Right cardiac atrium (tissue), 5 donors: ENCODE results near the gene MAML3. TPM values are rescaled to one million over a fixed set of nuclear protein-coding genes. Genes with fewer than 3 reads are reported as not detected.

Experiments used
- ATAC-seq, 2 donors: fragments of 200-7000 bp; cut with Tn5 transposase; one replicate each; pipeline versions ENCODE4 v1.8.0 to v1.9.1; 2020; ENCODE audit warnings: moderate library complexity in 2 of 2, mild to moderate bottlenecking in 1 of 2
- DNase-seq, 3 donors: peaks; one replicate each; pipeline ENCODE4 v3.0.0-alpha.2; 2020
- H3K27ac ChIP-seq: one replicate; pipeline ENCODE4 v1.5.1; 2013; ENCODE audit warnings: mild to moderate bottlenecking, low read length, control low read depth, moderate library complexity
- H3K27me3 ChIP-seq: one replicate; pipeline ENCODE4 v1.6.1; 2013; ENCODE audit not compliant: control insufficient read depth, insufficient read depth
- H3K4me1 ChIP-seq: one replicate; pipeline ENCODE4 v1.6.1; 2013; ENCODE audit warnings: low read length; ENCODE audit not compliant: control insufficient read depth, insufficient read depth
- H3K4me3 ChIP-seq: one replicate; pipeline ENCODE4 v1.5.1; 2013; ENCODE audit warnings: low read length, control low read depth
- H3K9me3 ChIP-seq: one replicate; pipeline ENCODE4 v1.6.1; 2013; ENCODE audit warnings: low read length; ENCODE audit not compliant: control insufficient read depth
- WGBS: extraction: QIAGEN DNeasy Blood & Tissue Kit; methylation state at CpG from one replicate; pipeline ENCODE4 v1.1.7; 2013; 5-methylcytosine and 5-hydroxymethylcytosine counted together
- intact Hi-C, 4 donors: fragments of 100-400 bp; cut with DNase I; formaldehyde crosslinking; loops; one replicate each; pipeline versions ENCODE4 v1.11.0 to v1.14.0; 2022 to 2023
- polyA plus RNA-seq: library from polyadenylated mRNA; stranded (reverse); fragments of 200-250 nt; gene quantifications from one replicate; pipeline ENCODE4 v1.2.3, GENCODE V29; 2013
- total RNA-seq, 4 donors: library from RNA; stranded (reverse); fragmentation: NEBNext Ultra II Directional; extraction: Animal tissue kit (Norgen Biotek cat#: 25700); gene quantifications; one replicate each; pipeline ENCODE4 v1.2.1, GENCODE V29; 2021
- donor health status: healthy with polysubstance abuse.
- donor health status: DM: no; HTN: yes; CAD: no.
- donor health status: DM: no; HTN: no; CAD: no.
- donor health status: DM: no; HTN: yes; CAD: no; lungs with severe emphysema.
- donor health status: DM: yes; HTN: yes; CAD: no.

MAML3 gene
- total and polyA plus RNA-seq, 5 donors: 1.6 to 4.2 (median 3.2) TPM

DNA sequence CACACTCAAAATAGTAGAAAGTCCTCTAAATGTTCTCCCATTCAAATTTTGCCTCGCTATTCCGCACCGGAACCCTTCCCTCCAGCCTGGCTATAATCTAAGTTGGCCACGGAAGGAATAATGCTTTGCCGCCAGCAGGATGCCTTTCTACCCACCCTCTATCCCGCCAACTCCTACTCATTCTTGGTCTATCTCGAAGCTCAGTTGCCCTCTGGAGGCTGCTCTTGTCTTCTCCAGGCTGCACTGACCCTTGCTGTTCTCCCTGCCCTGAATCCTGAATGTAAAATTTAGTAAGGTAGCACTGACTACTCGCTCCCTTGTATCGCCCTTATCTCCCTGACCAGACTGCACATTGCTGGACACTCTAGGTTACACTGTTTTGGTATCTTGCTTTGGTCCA, 275.9 kb downstream of the MAML3 start:
- H3K4me1 ChIP-seq: peaks cover 3% of the 10 kb centered on the region
- no peak overlapping the region for H3K27ac ChIP-seq
- ATAC-seq (peak in 1 of 2 donors; percentile 60), DNase-seq (no peak)
- WGBS: 77% methylated on average over 9 of the region's 9 CpGs
- H3K27me3 ChIP-seq: no peaks in the 10 kb centered on the region
- no peak overlapping the region for H3K4me3 ChIP-seq
- intact Hi-C loops: no loop called here
- H3K9me3 ChIP-seq: no peaks in the 10 kb centered on the region

- Histone ChIP-seq H3K4me3 (no peak overlapping the region), H3K9me3 (no peaks in the 10 kb centered on the region), H3K27ac (no peak overlapping the region), H3K4me1 (peaks cover 3% of the 10 kb centered on the region), H3K27me3 (no peaks in the 10 kb centered on the region)
- peak in 1 of 3 donors; percentile 12 for DNase-seq
- peak; percentile 55 to 76 for ATAC-seq
- intact Hi-C loops: no loop called here
- WGBS: 67% methylated on average over 5 of the region's 5 CpGs
Measured at GRCh38 chr4:139876337-139876941, 277.5 kb downstream of the MAML3 start.

DNA sequence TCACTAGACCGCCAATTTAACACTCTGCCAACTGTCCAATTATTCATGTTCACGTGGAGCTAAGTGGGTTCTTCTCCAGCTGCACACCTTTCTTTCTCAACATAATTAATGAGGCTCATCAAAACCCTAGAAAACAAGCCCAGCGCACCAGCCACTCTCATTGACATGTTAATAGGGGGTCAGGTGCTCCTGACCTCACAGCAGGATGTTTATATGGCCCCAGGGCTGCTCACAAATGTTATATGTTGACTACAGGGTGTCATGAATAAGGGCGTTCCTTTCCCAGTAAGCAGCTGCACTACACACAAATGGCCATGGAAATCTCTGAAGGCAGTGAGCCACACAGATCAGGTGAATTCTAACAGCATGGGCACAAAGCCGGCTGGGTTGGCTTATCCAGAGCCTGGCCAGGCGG, 278.6 kb downstream of the MAML3 start:
- 95% methylated on average over 6 of the region's 6 CpGs for WGBS
- Histone ChIP-seq H3K27ac (no peak overlapping the region), H3K4me3 (no peak overlapping the region), H3K4me1 (peaks cover 3% of the 10 kb centered on the region), H3K9me3 (no peaks in the 10 kb centered on the region), H3K27me3 (no peaks in the 10 kb centered on the region)
- no peak for DNase-seq
- no peak for ATAC-seq
- intact Hi-C loops: no loop called here

GRCh38 chr4:139873111-139873860, 280.7 kb downstream of the MAML3 start:
- ATAC-seq (no peak), DNase-seq (no peak)
- WGBS: 94% methylated on average over 4 of the region's 4 CpGs
- Histone ChIP-seq H3K27me3 (no peaks in the 10 kb centered on the region), H3K9me3 (no peaks in the 10 kb centered on the region), H3K4me3 (no peak overlapping the region), H3K27ac (no peak overlapping the region), H3K4me1 (peaks cover 3% of the 10 kb centered on the region)
- intact Hi-C loops: no loop called here

- intact Hi-C loops: no loop called here
- no peaks in the 10 kb centered on the region for H3K27me3 ChIP-seq
- H3K9me3 ChIP-seq: no peaks in the 10 kb centered on the region
- ATAC-seq (peak in 1 of 2 donors; percentile 64), DNase-seq (no peak)
- no peak overlapping the region for H3K27ac ChIP-seq
- H3K4me3 ChIP-seq: no peak overlapping the region
- peaks cover 3% of the 10 kb centered on the region for H3K4me1 ChIP-seq
- WGBS: 72% methylated on average over 2 of the region's 2 CpGs
Measured at GRCh38 chr4:139872274-139872673, 281.7 kb downstream of the MAML3 start.

DNA sequence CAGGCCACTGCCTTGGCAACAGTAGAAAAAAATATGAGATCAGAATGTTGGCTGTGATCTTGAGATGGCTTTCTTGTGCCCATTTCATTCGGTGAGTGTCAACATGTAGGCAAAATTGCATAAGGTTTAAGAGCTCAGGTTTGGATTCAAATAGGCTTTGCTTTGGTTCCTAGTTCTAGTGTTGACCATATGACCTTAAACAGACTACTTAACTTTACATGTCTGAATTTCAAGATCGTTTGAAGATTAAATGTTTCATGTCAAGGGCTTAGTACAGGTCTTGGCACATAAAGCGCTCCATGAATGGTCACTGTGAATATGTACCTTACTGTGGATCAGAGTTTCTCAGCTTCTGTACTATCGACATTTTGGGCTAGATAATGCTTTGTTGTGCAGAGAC, 284.2 kb downstream of the MAML3 start:
- no peaks in the 10 kb centered on the region for H3K9me3 ChIP-seq
- intact Hi-C loops: no loop called here
- H3K4me3 ChIP-seq: no peak overlapping the region
- no peak for DNase-seq
- no peaks in the 10 kb centered on the region for H3K27me3 ChIP-seq
- 93% methylated on average over 4 of the region's 4 CpGs for WGBS
- no peak overlapping the region for H3K27ac ChIP-seq
- ATAC-seq: no peak
- no peaks in the 10 kb centered on the region for H3K4me1 ChIP-seq

DNA sequence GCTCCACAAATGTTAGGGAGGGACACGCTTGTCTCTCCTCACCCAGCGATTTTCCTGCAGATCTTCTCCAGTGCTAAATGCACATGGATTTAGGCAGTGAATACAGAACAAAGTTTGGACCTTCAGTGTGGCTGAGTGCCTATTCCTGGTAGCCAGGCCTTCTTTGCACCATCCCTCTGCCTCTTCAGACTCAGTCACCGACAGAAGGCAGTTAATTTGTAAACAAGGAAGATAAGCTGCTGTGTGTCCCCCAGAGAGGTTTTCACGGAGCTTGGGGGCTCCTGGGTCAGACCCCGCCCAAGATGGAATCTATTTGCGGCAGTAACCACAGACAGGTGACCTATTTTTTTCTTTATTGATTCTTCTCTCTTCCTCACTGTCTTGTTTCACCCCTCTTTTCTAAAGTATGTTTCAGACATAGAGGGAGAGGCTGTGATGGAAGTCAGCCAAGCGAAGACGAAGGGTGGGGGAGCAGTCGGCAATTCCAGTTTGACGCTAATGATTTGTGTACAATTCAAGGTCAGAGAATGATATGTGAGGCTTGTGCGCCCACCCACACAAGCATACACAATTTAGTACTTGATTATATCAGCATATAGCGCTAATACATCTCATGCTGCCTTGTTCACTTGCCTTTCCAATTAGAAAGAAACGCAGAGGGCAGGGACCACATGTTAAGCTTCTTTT, 287.6 kb downstream of the MAML3 start:
- ATAC-seq (no peak), DNase-seq (no peak)
- Histone ChIP-seq H3K9me3 (no peaks in the 10 kb centered on the region), H3K27me3 (no peaks in the 10 kb centered on the region), H3K4me3 (no peak overlapping the region), H3K27ac (no peak overlapping the region), H3K4me1 (no peaks in the 10 kb centered on the region)
- 78% methylated on average over 13 of the region's 13 CpGs for WGBS
- intact Hi-C loops: no loop called here

DNA sequence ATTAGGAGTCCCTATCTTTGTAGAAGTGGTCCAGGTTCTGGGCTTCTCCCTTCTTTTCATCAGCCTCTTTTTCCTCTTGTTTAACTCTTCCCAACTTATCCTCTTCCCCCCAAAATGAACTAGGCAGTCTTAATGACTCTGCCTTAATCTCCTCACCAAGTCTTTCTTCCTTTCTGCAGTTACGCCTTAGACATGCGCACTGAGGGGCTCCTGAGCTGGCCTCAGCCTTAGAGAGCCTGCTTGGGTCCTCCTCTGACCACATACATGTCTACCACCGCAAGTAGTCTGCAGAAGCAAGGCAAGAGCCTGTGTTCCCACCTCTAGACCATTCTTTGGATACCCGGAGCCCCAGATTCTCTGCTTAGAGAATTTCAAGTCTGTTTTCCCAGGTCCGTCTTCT, 288.4 kb downstream of the MAML3 start:
- Histone ChIP-seq H3K27me3 (no peaks in the 10 kb centered on the region), H3K9me3 (no peaks in the 10 kb centered on the region), H3K4me3 (no peak overlapping the region), H3K4me1 (no peaks in the 10 kb centered on the region), H3K27ac (no peak overlapping the region)
- DNase-seq (no peak), ATAC-seq (no peak)
- WGBS: 97% methylated on average over 5 of the region's 5 CpGs
- intact Hi-C loops: no loop called here

- no peak for ATAC-seq
- WGBS: 81% methylated on average over 3 of the region's 3 CpGs
Measured at GRCh38 chr4:139863531-139863930, 290.5 kb downstream of the MAML3 start.

DNA sequence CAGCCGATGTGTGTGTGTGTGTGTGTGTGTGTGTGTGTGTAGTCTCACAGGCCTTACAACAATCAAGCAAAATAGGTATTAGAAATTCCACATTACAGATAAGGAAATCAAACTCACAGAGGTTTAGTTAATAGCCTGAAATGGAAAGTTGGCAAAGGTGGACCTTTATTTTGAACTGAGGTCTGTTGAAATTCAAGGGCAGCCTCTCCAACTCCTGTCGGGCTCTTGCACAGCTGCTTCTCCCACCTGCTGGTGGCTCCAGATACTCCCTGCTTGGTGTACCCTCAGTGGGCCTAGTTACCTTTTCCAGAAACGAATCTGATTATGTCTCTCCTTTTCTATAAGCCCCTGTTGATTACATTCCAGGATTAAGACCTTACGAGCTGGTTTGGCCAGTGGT, 292.5 kb downstream of the MAML3 start:
- ATAC-seq (peak in 1 of 2 donors; percentile 69), DNase-seq (no peak)
- H3K4me3 ChIP-seq: no peak overlapping the region
- intact Hi-C loops: no loop called here
- H3K27ac ChIP-seq: no peak overlapping the region
- no peaks in the 10 kb centered on the region for H3K9me3 ChIP-seq
- no peaks in the 10 kb centered on the region for H3K27me3 ChIP-seq
- 81% methylated on average over 4 of the region's 4 CpGs for WGBS
- H3K4me1 ChIP-seq: no peaks in the 10 kb centered on the region

More at GRCh38 chr4:139863531-139863930, 290.5 kb downstream of the MAML3 start:
- Histone ChIP-seq H3K27ac (no peak overlapping the region), H3K9me3 (no peaks in the 10 kb centered on the region), H3K4me3 (no peak overlapping the region), H3K27me3 (no peaks in the 10 kb centered on the region), H3K4me1 (no peaks in the 10 kb centered on the region)
- intact Hi-C loops: no loop called here
- no peak for DNase-seq

- 95% methylated on average over 9 of the region's 9 CpGs for WGBS
- Histone ChIP-seq H3K4me1 (no peaks in the 10 kb centered on the region), H3K27ac (no peak overlapping the region), H3K4me3 (no peak overlapping the region), H3K27me3 (no peaks in the 10 kb centered on the region), H3K9me3 (no peaks in the 10 kb centered on the region)
- no peak for ATAC-seq
- DNase-seq: no peak
- intact Hi-C loops: no loop called here
Measured at GRCh38 chr4:139860435-139861024, 293.5 kb downstream of the MAML3 start.
